ENCODE measurements around the gene MEIS1. TPM values are rescaled to one million over a fixed set of nuclear protein-coding genes. Genes with fewer than 3 reads are reported as not detected.
A peak's percentile ranks its signal among the peaks of the same experiment; 100 is the strongest.

The MEIS1 gene
- total and polyA plus RNA-seq, 2 of the 8 experiments (the other 6 are each of a cell fraction or from before 2014, with no cell fraction given), result 0.17 to 1.2 TPM

- no peak overlapping the region for H3K18ac ChIP-seq (ENCODE audit: extremely low read depth, low read length)
- H2BK12ac ChIP-seq (ENCODE audit: low read depth, low read length), result no peak overlapping the region
- TF ChIP-seq NRF1 (IDR thresholded peaks at IDR 0.05; ENCODE audit: low read depth, low read length) (no peak), KDM5A (IDR thresholded peaks at IDR 0.05; ENCODE audit: low read length) (no peak), SUZ12 (IDR thresholded peaks at IDR 0.05; ENCODE audit: low read length) (no peak), GTF2F1 (IDR thresholded peaks at IDR 0.05; ENCODE audit: borderline replicate concordance, low read depth, low read length) (no peak), SAP30 (IDR thresholded peaks at IDR 0.05; ENCODE audit: insufficient read depth, insufficient replicate concordance, low read length) (no peak), CHD2 (IDR thresholded peaks at IDR 0.05; ENCODE audit: low read length) (no peak), ZNF274 (IDR thresholded peaks at IDR 0.05; ENCODE audit: borderline replicate concordance, extremely low read depth, low read length) (no peak), CREB1 (IDR thresholded peaks at IDR 0.05) (no peak), RXRA (IDR thresholded peaks at IDR 0.05; ENCODE audit: insufficient read depth, low read depth, low read length) (no peak)
- peaks cover 0 to 9% (median 6%) of the 10 kb centered on the region in 4 experiments; a peak in 4 of 7 replicates for H3K4me1 ChIP-seq (replicated peaks in 1 of 4; ENCODE audit: control insufficient read depth in 3 of 4, insufficient read depth in 4 of 4, low read length in 3 of 4)
- H3K56ac ChIP-seq (replicated peaks; ENCODE audit: insufficient read length, low read depth, low read length), result no peak overlapping the region
- H2BK5ac ChIP-seq (ENCODE audit: low read depth, low read length), result no peak overlapping the region
- H2AK5ac ChIP-seq (ENCODE audit: low read depth, low read length), result no peak overlapping the region
- ChIA-PET CTCF (ENCODE audit: partially characterized antibody) (interaction anchor here (1.3 kb wide), 1 partner anchor 22 kb away, joined by 4 read pairs; no protein-coding TSS in a partner anchor), POLR2A (ENCODE audit: partially characterized antibody) (no interaction called here)
- H3K14ac ChIP-seq (ENCODE audit: insufficient read length), result no peak overlapping the region
- H2BK20ac ChIP-seq (ENCODE audit: low read length), result no peak overlapping the region
- no peak overlapping the region for H3K27ac ChIP-seq (ENCODE audit: low read depth, low read length)
- no peak overlapping the region for H4K5ac ChIP-seq (ENCODE audit: insufficient read length, low read depth, low read length)
- FAIRE-seq (peak; percentile 48), DNase-seq (ENCODE audit: low read depth in 1 of 2, low spot score in 2 of 2) (no peak)
- H4K8ac ChIP-seq (ENCODE audit: extremely low read depth, insufficient read depth, low read length), result no peak overlapping the region
- no peak overlapping the region for H3K23ac ChIP-seq (ENCODE audit: insufficient read length)
- H3K36me3 ChIP-seq (ENCODE audit: control insufficient read depth in 2 of 4, insufficient read depth in 4 of 4, low read length in 3 of 4), result no peaks in the 10 kb centered on the region
- no peak overlapping the region for H3K4ac ChIP-seq (replicated peaks; ENCODE audit: insufficient read length, low read depth, low read length)
- H3K9me3 ChIP-seq (ENCODE audit: insufficient read depth in 2 of 2, low read depth in 1 of 2, low read length in 1 of 2), result no peaks in the 10 kb centered on the region
- H3K27me3 ChIP-seq (replicated peaks in 1 of 4; ENCODE audit: control insufficient read depth in 3 of 4, extremely low read depth in 1 of 4, insufficient read depth in 3 of 4, low read length in 3 of 4), result no peaks in the 10 kb centered on the region
- H3K4me3 ChIP-seq (ENCODE audit: extremely low read depth in 1 of 4, insufficient read depth in 2 of 4, low read depth in 3 of 4, low read length in 4 of 4), result no peak overlapping the region
- H3K79me1 ChIP-seq (ENCODE audit: low read depth, low read length), result no peaks in the 10 kb centered on the region
- 55% methylated on average over 11 of the region's 11 CpGs; no CpG with 5 or more reads in 1 of the 2 experiments for WGBS, 2 experiments (ENCODE audit: extremely low coverage in 1 of 2, insufficient coverage in 1 of 2, insufficient read length in 1 of 2, insufficient replicate concordance in 2 of 2, low coverage in 1 of 2, low lambda C conversion rate in 2 of 2, missing lambda C conversion rate in 1 of 2)
- H3K23me2 ChIP-seq (ENCODE audit: low read depth, low read length), result no peaks in the 10 kb centered on the region
- no peak overlapping the region for H3K9ac ChIP-seq (replicated peaks in 1 of 4; ENCODE audit: extremely low read depth in 1 of 4, low read depth in 3 of 4, low read length in 3 of 4)
- no peaks in the 10 kb centered on the region for H4K20me1 ChIP-seq (replicated peaks in 1 of 2; ENCODE audit: control insufficient read depth in 1 of 2, insufficient read depth in 2 of 2, low read length in 2 of 2)
- no peak overlapping the region for H2BK15ac ChIP-seq (ENCODE audit: low read length)
- H4K91ac ChIP-seq (replicated peaks; ENCODE audit: insufficient read length, low read length), result no peak overlapping the region
- H2AFZ ChIP-seq (ENCODE audit: low read length), result no peak overlapping the region
- peak overlapping the region; percentile 17 to 18; a peak in 2 of 4 replicates for H3K4me2 ChIP-seq (ENCODE audit: insufficient read depth in 1 of 2, low read depth in 2 of 2, low read length in 2 of 2)
- H3K79me2 ChIP-seq (ENCODE audit: control insufficient read depth in 1 of 2, insufficient read depth in 2 of 2, low read length in 2 of 2), result no peaks in the 10 kb centered on the region
- H2BK120ac ChIP-seq (replicated peaks; ENCODE audit: low read depth, low read length), result no peak overlapping the region
Measured at GRCh38 chr2:66469214-66469902, 34.4 kb downstream of the MEIS1 start.

Measured in H1 (cell line).